Measurements from ENCODE around the gene IER5. TPM values are rescaled to one million over a fixed set of nuclear protein-coding genes. Genes with fewer than 3 reads are reported as not detected.
A peak's percentile ranks its signal among the peaks of the same experiment; 100 is the strongest.

IER5 gene
- total RNA-seq, 1 experiment from 2014 or later, result 100 TPM

DNA sequence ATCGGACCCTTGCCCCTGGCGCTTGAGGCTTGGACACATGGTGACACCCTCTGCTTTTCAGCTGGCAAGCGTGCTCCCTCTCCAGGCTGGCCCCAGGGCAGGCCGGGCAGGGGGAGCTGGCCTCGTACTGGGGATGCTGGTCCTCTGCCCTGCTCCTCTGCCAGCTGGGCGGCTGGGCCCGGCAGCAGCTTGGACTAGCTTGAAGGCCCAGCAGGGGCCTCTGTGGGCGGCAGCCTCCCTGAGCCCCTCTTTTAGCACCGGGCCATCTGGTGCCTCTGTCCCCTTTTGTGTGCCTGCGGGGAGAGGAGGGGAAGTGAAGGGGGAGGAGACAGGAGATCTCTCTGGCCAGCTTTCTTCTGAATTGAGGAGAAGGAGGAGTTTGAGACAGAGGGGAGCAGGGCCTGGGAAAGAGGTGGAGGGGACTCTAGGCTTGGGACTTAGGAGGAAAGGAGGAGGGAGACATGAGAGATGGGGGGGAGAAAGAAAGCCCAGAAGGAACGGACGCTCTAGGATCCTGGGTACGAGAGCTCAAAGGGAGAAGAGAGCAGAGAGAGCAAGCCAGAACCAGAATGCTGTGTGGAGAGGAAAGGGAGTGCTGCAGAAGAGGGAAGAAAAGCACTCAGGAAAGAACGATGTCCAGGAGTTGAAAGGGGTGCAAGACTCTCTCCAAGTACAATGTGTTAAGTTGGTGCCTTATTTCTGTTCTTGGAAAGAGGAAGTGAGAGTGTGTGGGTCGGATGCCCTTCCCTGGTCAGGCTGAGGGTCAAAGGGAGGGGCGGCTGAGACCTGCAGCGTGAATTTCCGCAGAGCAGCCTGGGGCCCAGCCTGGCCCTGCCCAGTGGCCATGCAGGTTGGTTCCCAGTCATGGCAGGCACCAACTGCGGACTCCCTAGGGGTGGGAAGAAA is 40.3 kb downstream of the IER5 start:
- Histone ChIP-seq H3K4me2 (ENCODE audit: low read length) (no peak overlapping the region), H4K20me1 (ENCODE audit: low read length) (no peaks in the 10 kb centered on the region)
- CTCF ChIA-PET, result no interaction called here

GRCh38 chr1:181129771-181130606 is 41.5 kb downstream of the IER5 start:
- BruUV-seq (replicated peaks), result no TSS peak
- Histone ChIP-seq H3K9ac (ENCODE audit: low read length) (no peak overlapping the region), H3K36me3 (ENCODE audit: low read depth, low read length) (no peaks in the 10 kb centered on the region), H3K79me2 (ENCODE audit: low read length) (no peaks in the 10 kb centered on the region), H3K4me2 (ENCODE audit: low read length) (no peak overlapping the region), H3K27ac (ENCODE audit: low read length) (no peak overlapping the region), H3F3A (ENCODE audit: low read length, unreplicated experiment) (no peaks in the 10 kb centered on the region), H3K4me1 (ENCODE audit: insufficient read depth, low read length) (peaks cover 34% of the 10 kb centered on the region), H3K4me3 (ENCODE audit: low read length) (no peak overlapping the region), H3K27me3 (ENCODE audit: low read length) (no peaks in the 10 kb centered on the region), H3K9me2 (replicated peaks; ENCODE audit: low read length) (no peaks in the 10 kb centered on the region), H3K9me3 (ENCODE audit: low read length) (no peaks in the 10 kb centered on the region), H2AFZ (ENCODE audit: low read length) (no peak overlapping the region), H4K20me1 (ENCODE audit: low read length) (no peaks in the 10 kb centered on the region)
- POLR2A ChIA-PET (ENCODE audit: unreplicated experiment), result no interaction called here
- CTCF ChIA-PET, result no interaction called here
- intact Hi-C loops (cut with micrococcal nuclease), result no loop called here
- TF ChIP-seq, protein P1, sequence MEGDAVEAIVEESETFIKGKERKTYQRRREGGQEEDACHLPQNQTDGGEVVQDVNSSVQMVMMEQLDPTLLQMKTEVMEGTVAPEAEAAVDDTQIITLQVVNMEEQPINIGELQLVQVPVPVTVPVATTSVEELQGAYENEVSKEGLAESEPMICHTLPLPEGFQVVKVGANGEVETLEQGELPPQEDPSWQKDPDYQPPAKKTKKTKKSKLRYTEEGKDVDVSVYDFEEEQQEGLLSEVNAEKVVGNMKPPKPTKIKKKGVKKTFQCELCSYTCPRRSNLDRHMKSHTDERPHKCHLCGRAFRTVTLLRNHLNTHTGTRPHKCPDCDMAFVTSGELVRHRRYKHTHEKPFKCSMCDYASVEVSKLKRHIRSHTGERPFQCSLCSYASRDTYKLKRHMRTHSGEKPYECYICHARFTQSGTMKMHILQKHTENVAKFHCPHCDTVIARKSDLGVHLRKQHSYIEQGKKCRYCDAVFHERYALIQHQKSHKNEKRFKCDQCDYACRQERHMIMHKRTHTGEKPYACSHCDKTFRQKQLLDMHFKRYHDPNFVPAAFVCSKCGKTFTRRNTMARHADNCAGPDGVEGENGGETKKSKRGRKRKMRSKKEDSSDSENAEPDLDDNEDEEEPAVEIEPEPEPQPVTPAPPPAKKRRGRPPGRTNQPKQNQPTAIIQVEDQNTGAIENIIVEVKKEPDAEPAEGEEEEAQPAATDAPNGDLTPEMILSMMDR (conservative IDR thresholded peaks at IDR 0.05; ENCODE audit: low read depth, low read length), result no peak
- TF ChIP-seq EZH2 (IDR thresholded peaks at IDR 0.05; ENCODE audit: low read length, unreplicated experiment), result no peak
- TF ChIP-seq EZH2phosphoT487 (IDR thresholded peaks at IDR 0.05; ENCODE audit: borderline replicate concordance, low read length), result no peak
- ATAC-seq, result no peak
- no peak for DNase-seq

More for the DNA sequence above, 40.3 kb downstream of the IER5 start:
- H3K9ac ChIP-seq (ENCODE audit: low read length), result no peak overlapping the region; the same call in 1 of the 2 replicates
- intact Hi-C loops (cut with micrococcal nuclease), result no loop called here
- H3K4me1 ChIP-seq (ENCODE audit: insufficient read depth, low read length), result peaks cover 23% of the 10 kb centered on the region
- H3F3A ChIP-seq (ENCODE audit: low read length, unreplicated experiment), result no peaks in the 10 kb centered on the region
- H3K9me3 ChIP-seq (ENCODE audit: low read length), result no peaks in the 10 kb centered on the region
- ATAC-seq, result no peak
- no TSS peak for BruUV-seq (replicated peaks)
- H3K36me3 ChIP-seq (ENCODE audit: low read depth, low read length), result no peaks in the 10 kb centered on the region
- TF ChIP-seq EZH2 (IDR thresholded peaks at IDR 0.05; ENCODE audit: low read length, unreplicated experiment) (no peak), EZH2phosphoT487 (IDR thresholded peaks at IDR 0.05; ENCODE audit: borderline replicate concordance, low read length) (no peak)
- TF ChIP-seq, protein P1 (conservative IDR thresholded peaks at IDR 0.05; ENCODE audit: low read depth, low read length), result no peak
- H3K4me3 ChIP-seq (ENCODE audit: low read length), result no peak overlapping the region
- H3K9me2 ChIP-seq (replicated peaks; ENCODE audit: low read length), result no peaks in the 10 kb centered on the region
- H3K27ac ChIP-seq (ENCODE audit: low read length), result peak overlapping the region; percentile 96
- no peak for DNase-seq
- H2AFZ ChIP-seq (ENCODE audit: low read length), result no peak overlapping the region
- no peaks in the 10 kb centered on the region for H3K27me3 ChIP-seq (ENCODE audit: low read length)
- H3K79me2 ChIP-seq (ENCODE audit: low read length), result no peaks in the 10 kb centered on the region
- POLR2A ChIA-PET (ENCODE audit: unreplicated experiment), result no interaction called here
